SK-N-SH treated with all-trans-retinoic acid at 6 μM for 48 hours (cell line): Measurements from ENCODE around the gene ALKBH5.

Source experiments
- ARNTL ChIP-seq: fragments of 450-650 bp; formaldehyde crosslinking; IDR thresholded peaks from 2 replicates; pipeline ENCODE4 v1.5.0; 2020; ENCODE audit warnings: low read depth, mild to moderate bottlenecking, moderate library complexity, borderline replicate concordance
- GLIS3 ChIP-seq: fragments of 250-450 bp; sonication (Bioruptor Pico); IDR thresholded peaks from 2 replicates; pipeline ENCODE4 v1.5.0; 2020; ENCODE audit warnings: mild to moderate bottlenecking, moderate library complexity
- ISL1 ChIP-seq: fragments of 250-450 bp; sonication (Bioruptor Pico); IDR thresholded peaks from 2 replicates; pipeline ENCODE4 v2.1.2; 2022; ENCODE audit warnings: mild to moderate bottlenecking, moderate library complexity
- OSR1 ChIP-seq: fragments of 250-450 bp; sonication (Bioruptor Pico); IDR thresholded peaks from 2 replicates; pipeline ENCODE4 v1.8.0; 2022; ENCODE audit warnings: moderate library complexity, mild to moderate bottlenecking, inconsistent platforms
- PATZ1 ChIP-seq: fragments of 250-450 bp; sonication (Bioruptor Pico); IDR thresholded peaks from 2 replicates; pipeline ENCODE4 v1.8.0; 2020; ENCODE audit warnings: mild to moderate bottlenecking, moderate library complexity, borderline replicate concordance
- PPARA ChIP-seq: fragments of 250-450 bp; sonication (Bioruptor Pico); IDR thresholded peaks from 2 replicates; pipeline ENCODE4 v1.5.0; 2020; ENCODE audit warnings: mild to moderate bottlenecking, borderline replicate concordance
- RARB ChIP-seq: fragments of 250-450 bp; sonication (Bioruptor Pico); IDR thresholded peaks from 2 replicates; pipeline ENCODE4 v1.8.0; 2021; ENCODE audit warnings: mild to moderate bottlenecking, moderate library complexity
- TCF4 ChIP-seq: fragments of 250-450 bp; sonication (Bioruptor Pico); IDR thresholded peaks from 2 replicates; pipeline ENCODE4 v1.8.0; 2021; ENCODE audit warnings: mild to moderate bottlenecking, moderate library complexity, borderline replicate concordance
- ZFP3 ChIP-seq: fragments of 250-450 bp; sonication (Bioruptor Pico); IDR thresholded peaks from 2 replicates; pipeline ENCODE4 v1.5.0; 2020; ENCODE audit warnings: mild to moderate bottlenecking, moderate library complexity
- ZNF565 ChIP-seq: fragments of 450-650 bp; formaldehyde crosslinking; conservative IDR thresholded peaks from 2 replicates; pipeline ENCODE4 v1.5.0; 2020; ENCODE audit warnings: low read depth, mild to moderate bottlenecking, moderate library complexity
- ZNF8 ChIP-seq: fragments of 450-650 bp; formaldehyde crosslinking; IDR thresholded peaks from 2 replicates; pipeline ENCODE4 v1.5.0; 2020; ENCODE audit warnings: mild to moderate bottlenecking, moderate library complexity

DNA sequence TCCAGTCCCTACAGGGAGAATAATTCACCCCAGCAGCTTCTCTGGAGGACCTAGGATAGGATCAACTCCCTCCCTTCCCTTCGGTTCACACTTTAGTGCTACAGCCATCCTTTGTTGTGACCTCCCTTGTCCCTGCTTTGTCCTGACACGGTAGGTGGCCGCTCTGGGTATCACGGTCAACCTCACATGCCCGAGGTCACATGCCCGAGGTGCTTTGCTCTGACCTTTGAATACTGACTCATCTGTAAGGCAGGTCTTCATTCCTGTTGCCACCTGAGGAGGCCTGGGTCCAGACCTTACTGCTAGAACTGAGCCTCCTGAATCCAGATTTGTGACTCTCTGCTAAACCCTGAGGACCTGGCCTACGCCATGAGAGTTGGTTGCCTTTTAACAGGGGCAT lies 19.7 kb downstream of the ALKBH5 start:
- no peak for TF ChIP-seq TCF4
- no peak for TF ChIP-seq OSR1 (CRISPR knock-in tag)
- no peak for TF ChIP-seq ZNF565 (CRISPR knock-in tag)
- TF ChIP-seq ISL1 = no peak
- TF ChIP-seq RARB (CRISPR knock-in tag) = no peak
- no peak for TF ChIP-seq PATZ1 (CRISPR knock-in tag)
- TF ChIP-seq ARNTL (CRISPR knock-in tag) = no peak
- TF ChIP-seq PPARA = no peak
- TF ChIP-seq GLIS3 (CRISPR knock-in tag) = no peak
- TF ChIP-seq ZNF8 (CRISPR knock-in tag) = no peak
- TF ChIP-seq ZFP3 (CRISPR knock-in tag) = no peak
